Measurements from ENCODE around the gene IL6ST.

Gene IL6ST

DNA sequence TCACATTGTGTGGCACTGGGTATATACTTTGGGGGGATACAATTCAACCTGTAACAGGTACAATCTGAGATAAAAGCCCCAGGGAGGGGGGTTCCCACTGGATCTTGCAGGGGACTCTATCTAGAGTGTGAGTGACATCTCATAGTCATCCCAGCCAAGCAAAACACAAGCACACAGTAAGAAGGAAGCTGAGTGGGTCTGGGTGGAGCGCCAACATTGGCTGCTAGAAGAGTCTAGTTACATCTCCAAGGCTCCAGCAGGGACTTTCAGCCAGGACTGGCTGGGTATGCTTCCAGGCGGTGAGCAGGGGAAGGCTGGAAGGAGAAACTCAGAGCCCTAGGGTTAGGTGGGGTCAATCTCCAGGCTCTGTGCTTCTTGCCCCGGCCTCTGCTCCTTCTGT lies 90.6 kb downstream of the IL6ST start:
- no peak overlapping the region for H3K27ac ChIP-seq (ENCODE audit: low read length)
- H3K27me3 ChIP-seq (ENCODE audit: low read depth, low read length): no peaks in the 10 kb centered on the region
- H3K9me3 ChIP-seq (ENCODE audit: control insufficient read depth in 1 of 2, low read length in 2 of 2): no peaks in the 10 kb centered on the region
- peaks cover 0 to 3% of the 10 kb centered on the region in 2 donors for H3K4me1 ChIP-seq (ENCODE audit: control insufficient read depth in 1 of 2, insufficient read depth in 2 of 2, low read length in 2 of 2)
- H3K4me3 ChIP-seq (ENCODE audit: low read depth in 1 of 2, low read length in 2 of 2): no peak overlapping the region
- no peaks in the 10 kb centered on the region for H3K36me3 ChIP-seq (ENCODE audit: control insufficient read depth in 1 of 2, insufficient read depth in 2 of 2, low read length in 2 of 2)

DNA sequence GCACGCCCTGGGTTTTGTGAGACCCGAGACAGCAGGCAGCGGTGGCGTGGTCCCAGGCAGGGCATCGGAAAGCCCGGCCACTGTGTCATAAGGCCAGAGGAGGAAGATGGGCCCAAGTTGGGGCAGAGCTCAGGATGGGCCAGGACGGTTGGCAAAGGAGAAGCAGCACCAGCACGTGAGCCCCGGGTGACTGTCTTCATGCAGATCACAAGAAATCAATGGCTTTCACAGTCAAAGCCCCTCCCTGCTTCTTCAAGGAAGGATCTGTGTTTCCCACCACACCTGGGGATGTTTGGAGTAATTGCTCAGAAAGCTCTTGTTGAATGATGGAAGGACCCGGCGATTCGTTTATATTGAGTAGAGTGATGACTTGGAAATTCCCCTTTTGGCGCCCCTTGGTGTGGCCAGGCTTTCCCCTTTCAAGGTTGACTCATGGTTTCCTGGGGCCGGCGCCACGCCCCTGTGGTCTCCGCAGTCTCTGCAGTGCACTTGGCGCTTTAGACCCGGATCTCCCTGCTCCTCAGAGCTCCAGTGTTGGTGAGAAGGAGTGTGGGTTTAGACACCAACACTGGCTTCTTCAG lies 91.6 kb downstream of the IL6ST start:
- no peak overlapping the region for H3K4me3 ChIP-seq (ENCODE audit: low read depth in 1 of 2, low read length in 2 of 2)
- no peaks in the 10 kb centered on the region for H3K9me3 ChIP-seq (ENCODE audit: control insufficient read depth in 1 of 2, low read length in 2 of 2)
- no peak overlapping the region for H3K27ac ChIP-seq (ENCODE audit: low read length)
- peaks cover 0 to 3% of the 10 kb centered on the region in 2 donors for H3K4me1 ChIP-seq (ENCODE audit: control insufficient read depth in 1 of 2, insufficient read depth in 2 of 2, low read length in 2 of 2)
- no peaks in the 10 kb centered on the region for H3K36me3 ChIP-seq (ENCODE audit: control insufficient read depth in 1 of 2, insufficient read depth in 2 of 2, low read length in 2 of 2)
- no peaks in the 10 kb centered on the region for H3K27me3 ChIP-seq (ENCODE audit: low read depth, low read length)

- Histone ChIP-seq H3K27ac (ENCODE audit: low read length) (no peak overlapping the region), H3K27me3 (ENCODE audit: low read depth, low read length) (no peaks in the 10 kb centered on the region), H3K36me3 (ENCODE audit: control insufficient read depth in 1 of 2, insufficient read depth in 2 of 2, low read length in 2 of 2) (no peaks in the 10 kb centered on the region), H3K9me3 (ENCODE audit: control insufficient read depth in 1 of 2, low read length in 2 of 2) (no peaks in the 10 kb centered on the region), H3K4me3 (ENCODE audit: low read depth in 1 of 2, low read length in 2 of 2) (no peak overlapping the region), H3K4me1 (ENCODE audit: control insufficient read depth in 1 of 2, insufficient read depth in 2 of 2, low read length in 2 of 2) (peaks cover 0 to 3% of the 10 kb centered on the region in 2 donors)
Measured at GRCh38 chr5:55902696-55903095, 92.1 kb downstream of the IL6ST start.

DNA sequence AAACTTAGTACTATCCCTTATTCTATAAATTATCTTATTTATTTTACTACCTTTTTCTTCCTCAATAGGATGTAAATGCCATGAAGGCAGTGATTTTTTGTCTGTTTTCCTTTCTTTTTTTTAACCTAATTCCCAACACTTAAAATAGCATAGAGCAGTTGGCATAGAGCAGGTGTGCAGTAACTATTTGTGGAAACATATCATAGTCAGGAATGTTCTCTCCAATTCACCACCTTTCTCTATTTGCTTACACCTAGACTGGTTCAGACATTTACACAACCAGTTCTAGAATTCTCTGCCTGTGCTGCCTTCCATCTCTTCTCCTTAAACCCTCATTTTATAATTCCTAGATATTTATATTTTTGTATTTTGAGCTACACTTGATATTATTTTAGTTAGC lies 94.0 kb downstream of the IL6ST start:
- no peak overlapping the region for H3K27ac ChIP-seq (ENCODE audit: low read length)
- H3K4me3 ChIP-seq (ENCODE audit: low read depth in 1 of 2, low read length in 2 of 2): no peak overlapping the region
- H3K36me3 ChIP-seq (ENCODE audit: control insufficient read depth in 1 of 2, insufficient read depth in 2 of 2, low read length in 2 of 2): no peaks in the 10 kb centered on the region
- no peaks in the 10 kb centered on the region for H3K9me3 ChIP-seq (ENCODE audit: control insufficient read depth in 1 of 2, low read length in 2 of 2)
- H3K4me1 ChIP-seq (ENCODE audit: control insufficient read depth in 1 of 2, insufficient read depth in 2 of 2, low read length in 2 of 2): peaks cover 0 to 3% of the 10 kb centered on the region in 2 donors
- H3K27me3 ChIP-seq (ENCODE audit: low read depth, low read length): no peaks in the 10 kb centered on the region

DNA sequence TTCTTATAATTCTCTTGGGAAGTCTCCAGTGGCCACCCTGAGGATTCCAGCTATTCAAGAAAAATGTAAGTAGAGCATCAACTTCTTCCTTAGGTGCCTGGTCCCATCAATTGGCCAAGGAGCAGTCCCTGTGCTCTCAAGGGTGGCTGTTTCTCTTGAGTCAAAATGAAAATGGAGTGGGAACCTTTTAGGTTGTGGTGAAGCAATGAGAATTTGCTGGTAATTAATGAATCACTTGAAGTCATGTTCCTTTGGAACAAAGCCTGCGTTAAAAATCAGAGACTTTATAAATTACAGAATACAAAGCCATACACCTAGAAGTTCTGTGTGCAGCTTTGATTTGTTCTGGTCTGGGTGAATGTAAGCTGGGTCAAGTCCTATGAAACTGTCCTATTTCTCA lies 94.7 kb downstream of the IL6ST start:
- Histone ChIP-seq H3K36me3 (ENCODE audit: control insufficient read depth in 1 of 2, insufficient read depth in 2 of 2, low read length in 2 of 2) (no peaks in the 10 kb centered on the region), H3K27ac (ENCODE audit: low read length) (no peak overlapping the region), H3K27me3 (ENCODE audit: low read depth, low read length) (no peaks in the 10 kb centered on the region), H3K4me1 (ENCODE audit: control insufficient read depth in 1 of 2, insufficient read depth in 2 of 2, low read length in 2 of 2) (peaks cover 0 to 3% of the 10 kb centered on the region in 2 donors), H3K9me3 (ENCODE audit: control insufficient read depth in 1 of 2, low read length in 2 of 2) (no peaks in the 10 kb centered on the region), H3K4me3 (ENCODE audit: low read depth in 1 of 2, low read length in 2 of 2) (no peak overlapping the region)

- Histone ChIP-seq H3K27ac (ENCODE audit: low read length) (no peak overlapping the region), H3K36me3 (ENCODE audit: control insufficient read depth in 1 of 2, insufficient read depth in 2 of 2, low read length in 2 of 2) (no peaks in the 10 kb centered on the region), H3K4me1 (ENCODE audit: control insufficient read depth in 1 of 2, insufficient read depth in 2 of 2, low read length in 2 of 2) (peaks cover 0 to 3% of the 10 kb centered on the region in 2 donors), H3K27me3 (ENCODE audit: low read depth, low read length) (no peaks in the 10 kb centered on the region), H3K9me3 (ENCODE audit: control insufficient read depth in 1 of 2, low read length in 2 of 2) (no peaks in the 10 kb centered on the region), H3K4me3 (ENCODE audit: low read depth in 1 of 2, low read length in 2 of 2) (no peak overlapping the region)
Measured at GRCh38 chr5:55899344-55899743, 95.4 kb downstream of the IL6ST start.

- H3K4me3 ChIP-seq (ENCODE audit: low read depth in 1 of 2, low read length in 2 of 2): peak overlapping the region in 1 of 2 donors; percentile 10
- no peak overlapping the region for H3K27ac ChIP-seq (ENCODE audit: low read length)
- no peaks in the 10 kb centered on the region for H3K36me3 ChIP-seq (ENCODE audit: control insufficient read depth in 1 of 2, insufficient read depth in 2 of 2, low read length in 2 of 2)
- H3K4me1 ChIP-seq (ENCODE audit: control insufficient read depth in 1 of 2, insufficient read depth in 2 of 2, low read length in 2 of 2): no peaks in the 10 kb centered on the region
- H3K27me3 ChIP-seq (ENCODE audit: low read depth, low read length): no peaks in the 10 kb centered on the region
- no peaks in the 10 kb centered on the region for H3K9me3 ChIP-seq (ENCODE audit: control insufficient read depth in 1 of 2, low read length in 2 of 2)
Measured at GRCh38 chr5:55897905-55898304, 96.9 kb downstream of the IL6ST start.

GRCh38 chr5:55897206-55897894 lies 97.4 kb downstream of the IL6ST start:
- Histone ChIP-seq H3K27me3 (ENCODE audit: low read depth, low read length) (no peaks in the 10 kb centered on the region), H3K9me3 (ENCODE audit: control insufficient read depth in 1 of 2, low read length in 2 of 2) (no peaks in the 10 kb centered on the region), H3K36me3 (ENCODE audit: control insufficient read depth in 1 of 2, insufficient read depth in 2 of 2, low read length in 2 of 2) (no peaks in the 10 kb centered on the region), H3K4me3 (ENCODE audit: low read depth in 1 of 2, low read length in 2 of 2) (peak overlapping the region in 1 of 2 donors; percentile 10), H3K4me1 (ENCODE audit: control insufficient read depth in 1 of 2, insufficient read depth in 2 of 2, low read length in 2 of 2) (no peaks in the 10 kb centered on the region), H3K27ac (ENCODE audit: low read length) (no peak overlapping the region)

- no peaks in the 10 kb centered on the region for H3K36me3 ChIP-seq (ENCODE audit: control insufficient read depth in 1 of 2, insufficient read depth in 2 of 2, low read length in 2 of 2)
- H3K4me1 ChIP-seq (ENCODE audit: control insufficient read depth in 1 of 2, insufficient read depth in 2 of 2, low read length in 2 of 2): no peaks in the 10 kb centered on the region
- no peak overlapping the region for H3K27ac ChIP-seq (ENCODE audit: low read length)
- H3K4me3 ChIP-seq (ENCODE audit: low read depth in 1 of 2, low read length in 2 of 2): no peak overlapping the region
- H3K9me3 ChIP-seq (ENCODE audit: control insufficient read depth in 1 of 2, low read length in 2 of 2): no peaks in the 10 kb centered on the region
- H3K27me3 ChIP-seq (ENCODE audit: low read depth, low read length): no peaks in the 10 kb centered on the region
Measured at GRCh38 chr5:55896663-55897062, 98.1 kb downstream of the IL6ST start.

DNA sequence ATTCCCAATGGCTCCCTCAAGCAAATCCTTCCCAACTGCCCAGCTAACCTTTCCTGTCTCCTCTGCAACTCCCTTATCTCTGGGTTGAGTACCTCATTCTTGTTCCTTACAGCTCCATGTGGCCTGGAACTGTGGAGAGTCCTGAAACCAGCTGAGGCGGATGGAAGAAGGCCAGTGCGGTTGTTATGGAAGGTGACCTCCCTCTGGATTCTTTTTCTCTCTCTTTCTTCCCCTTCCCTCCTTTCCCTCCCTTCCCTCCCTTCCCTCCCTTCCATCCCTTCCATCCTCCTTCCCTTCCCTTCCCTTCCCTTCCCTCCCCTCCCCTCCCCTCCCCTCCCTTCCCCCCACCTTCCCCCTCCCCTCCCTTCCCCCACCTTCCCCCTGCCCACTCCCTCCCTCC lies 98.5 kb downstream of the IL6ST start:
- Histone ChIP-seq H3K4me3 (ENCODE audit: low read depth in 1 of 2, low read length in 2 of 2) (no peak overlapping the region), H3K27ac (ENCODE audit: low read length) (no peak overlapping the region)

DNA sequence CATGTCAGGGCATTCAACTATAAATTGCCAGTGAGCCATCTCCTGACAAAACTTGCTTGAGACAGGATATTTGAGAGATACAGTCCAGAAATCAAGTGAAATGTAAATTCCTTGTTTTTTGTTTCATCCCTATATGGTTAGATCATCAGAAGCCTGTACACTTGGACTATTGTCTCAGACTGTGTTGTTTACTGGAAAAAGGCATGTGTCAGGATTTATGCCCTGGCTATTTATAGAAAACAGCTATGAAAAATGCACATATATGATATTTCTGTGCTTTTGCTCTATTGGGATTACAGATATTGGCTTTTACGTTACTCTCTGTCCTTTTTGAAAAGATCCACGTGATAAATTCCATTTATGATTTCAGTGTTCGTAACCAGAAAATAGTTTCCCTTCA lies 99.4 kb downstream of the IL6ST start:
- Histone ChIP-seq H3K4me1 (ENCODE audit: control insufficient read depth in 1 of 2, insufficient read depth in 2 of 2, low read length in 2 of 2) (no peaks in the 10 kb centered on the region), H3K27me3 (ENCODE audit: low read depth, low read length) (no peaks in the 10 kb centered on the region), H3K4me3 (ENCODE audit: low read depth in 1 of 2, low read length in 2 of 2) (no peak overlapping the region), H3K27ac (ENCODE audit: low read length) (no peak overlapping the region), H3K9me3 (ENCODE audit: control insufficient read depth in 1 of 2, low read length in 2 of 2) (peaks cover 0 to 2% of the 10 kb centered on the region in 2 donors), H3K36me3 (ENCODE audit: control insufficient read depth in 1 of 2, insufficient read depth in 2 of 2, low read length in 2 of 2) (no peaks in the 10 kb centered on the region)

More for the DNA sequence above, 98.5 kb downstream of the IL6ST start:
- Histone ChIP-seq H3K36me3 (ENCODE audit: control insufficient read depth in 1 of 2, insufficient read depth in 2 of 2, low read length in 2 of 2) (no peaks in the 10 kb centered on the region), H3K27me3 (ENCODE audit: low read depth, low read length) (no peaks in the 10 kb centered on the region), H3K4me1 (ENCODE audit: control insufficient read depth in 1 of 2, insufficient read depth in 2 of 2, low read length in 2 of 2) (no peaks in the 10 kb centered on the region), H3K9me3 (ENCODE audit: control insufficient read depth in 1 of 2, low read length in 2 of 2) (no peaks in the 10 kb centered on the region)

GRCh38 chr5:55894135-55894534 lies 100.6 kb downstream of the IL6ST start:
- Histone ChIP-seq H3K27ac (ENCODE audit: low read length) (no peak overlapping the region), H3K9me3 (ENCODE audit: control insufficient read depth in 1 of 2, low read length in 2 of 2) (peaks cover 0 to 2% of the 10 kb centered on the region in 2 donors), H3K27me3 (ENCODE audit: low read depth, low read length) (no peaks in the 10 kb centered on the region), H3K4me3 (ENCODE audit: low read depth in 1 of 2, low read length in 2 of 2) (no peak overlapping the region), H3K36me3 (ENCODE audit: control insufficient read depth in 1 of 2, insufficient read depth in 2 of 2, low read length in 2 of 2) (no peaks in the 10 kb centered on the region), H3K4me1 (ENCODE audit: control insufficient read depth in 1 of 2, insufficient read depth in 2 of 2, low read length in 2 of 2) (no peaks in the 10 kb centered on the region)

All from muscle layer of duodenum (tissue), 2 donors.